ENCODE measurements around the gene AP3B2.
"Not testable (repeated sequence)": the region's sequence is repeated elsewhere in the genome, so short reads cannot be mapped to it uniquely, and the experiment has no call there.

AP3B2 gene

DNA sequence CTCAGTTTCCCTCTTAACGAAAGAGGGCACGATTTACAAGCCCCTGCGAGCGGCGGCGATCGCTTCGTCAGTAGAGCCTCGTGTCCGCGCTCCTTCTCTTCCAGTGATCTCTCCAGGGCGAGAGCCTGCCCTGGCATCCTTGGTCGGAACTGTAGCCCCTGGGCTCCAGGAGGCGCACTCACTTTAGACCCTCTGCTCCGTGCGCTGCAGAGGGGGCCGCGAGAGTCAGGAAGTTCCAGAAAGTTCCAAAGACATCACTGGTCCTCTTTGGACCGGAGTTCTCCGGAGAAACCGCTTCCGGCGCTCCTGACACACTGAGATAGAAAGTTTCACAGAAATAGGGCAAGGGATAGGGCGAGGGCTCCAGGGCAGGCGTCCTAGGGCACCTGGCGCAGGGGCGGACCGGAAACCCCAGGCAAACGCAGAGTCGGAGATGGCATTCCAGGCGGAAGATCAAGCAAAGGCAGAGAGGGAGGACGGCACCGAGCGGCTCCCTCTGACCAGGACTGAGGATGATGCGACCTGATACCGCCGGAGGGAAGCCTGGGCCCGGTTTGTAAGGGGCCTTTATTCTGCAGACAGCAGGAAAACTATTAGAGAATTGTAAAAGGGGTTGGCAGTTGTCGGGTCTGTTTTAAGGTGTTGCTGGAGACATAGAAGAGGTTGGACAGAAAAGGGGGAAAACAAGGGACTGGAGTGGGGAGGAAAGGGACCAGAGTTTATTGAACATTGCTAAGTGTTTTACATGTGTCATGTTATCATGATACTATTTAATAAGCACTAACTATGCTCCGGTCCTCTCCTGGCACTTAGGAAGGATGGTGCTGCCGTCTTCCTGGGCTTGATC lies 61.2 kb downstream of the AP3B2 start:
- DNase-seq: no peak

DNA sequence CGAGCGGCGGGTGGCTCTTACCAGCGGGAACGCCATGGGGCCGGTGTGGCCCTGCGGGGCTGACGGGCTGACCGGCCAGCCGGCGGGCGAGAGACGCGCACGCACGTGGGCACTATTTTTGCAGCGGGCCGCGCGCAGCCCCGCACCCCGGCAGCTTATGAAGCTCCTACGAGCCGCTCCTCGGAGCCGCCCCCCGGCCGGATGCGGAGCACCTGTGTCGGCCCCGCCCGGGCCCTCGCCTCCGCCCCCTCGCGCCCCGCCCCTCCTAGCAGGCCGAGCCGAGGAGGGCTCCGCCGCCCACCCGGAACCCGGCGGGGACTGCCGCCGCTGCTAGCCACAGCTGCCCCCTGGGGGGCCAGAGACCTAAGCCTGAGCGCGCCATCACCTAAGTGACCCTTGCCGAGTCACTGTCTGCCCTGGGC lies 61.8 kb downstream of the AP3B2 start:
- DNase-seq: peak; percentile 11

DNA sequence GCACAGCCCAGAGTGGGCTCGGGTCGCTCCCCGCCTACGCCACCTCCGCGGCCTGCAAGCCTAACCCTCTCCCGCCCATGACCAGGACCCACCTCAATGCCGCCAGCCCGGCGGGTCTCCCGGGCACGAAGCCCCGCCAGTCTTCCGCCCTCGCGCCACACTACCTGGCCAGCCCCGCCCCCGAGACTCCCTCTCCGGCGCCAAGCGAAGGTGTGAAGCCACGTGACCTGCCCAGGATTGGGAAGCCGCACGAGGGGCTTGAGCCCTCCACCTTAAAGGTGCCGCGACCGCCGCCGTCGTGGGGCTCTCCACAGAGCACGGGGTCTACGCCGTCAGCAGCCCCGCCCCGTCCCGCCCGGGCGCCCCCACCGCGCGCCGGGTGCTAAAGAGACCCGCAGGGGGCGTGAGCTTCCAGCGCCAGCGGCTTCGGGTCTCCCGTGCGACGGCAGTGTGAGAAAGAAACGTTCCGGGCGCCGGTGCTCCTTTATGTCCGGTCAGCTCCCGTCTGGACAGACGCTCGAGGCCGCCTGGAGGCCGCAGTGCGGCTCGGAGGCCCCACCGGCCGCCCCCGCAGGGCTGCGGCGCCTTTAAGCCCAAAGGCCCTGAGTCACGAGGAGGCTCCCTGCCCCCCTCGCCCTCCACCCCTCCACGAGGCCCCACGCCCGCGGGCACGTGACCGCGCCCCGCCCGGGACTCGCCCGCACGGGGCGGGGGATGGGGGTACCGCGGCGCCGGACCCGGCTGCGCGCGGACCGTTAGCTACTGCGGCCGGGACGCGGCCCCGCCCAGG lies 62.4 kb downstream of the AP3B2 start, which contains the start of gene CPEB1:
Gene CPEB1 (minus strand): TSS at position 319 of the 790 bp plus-strand sequence. CDS start 18,904 bp downstream, outside the sequence.
- DNase-seq: peak; percentile 25

DNA sequence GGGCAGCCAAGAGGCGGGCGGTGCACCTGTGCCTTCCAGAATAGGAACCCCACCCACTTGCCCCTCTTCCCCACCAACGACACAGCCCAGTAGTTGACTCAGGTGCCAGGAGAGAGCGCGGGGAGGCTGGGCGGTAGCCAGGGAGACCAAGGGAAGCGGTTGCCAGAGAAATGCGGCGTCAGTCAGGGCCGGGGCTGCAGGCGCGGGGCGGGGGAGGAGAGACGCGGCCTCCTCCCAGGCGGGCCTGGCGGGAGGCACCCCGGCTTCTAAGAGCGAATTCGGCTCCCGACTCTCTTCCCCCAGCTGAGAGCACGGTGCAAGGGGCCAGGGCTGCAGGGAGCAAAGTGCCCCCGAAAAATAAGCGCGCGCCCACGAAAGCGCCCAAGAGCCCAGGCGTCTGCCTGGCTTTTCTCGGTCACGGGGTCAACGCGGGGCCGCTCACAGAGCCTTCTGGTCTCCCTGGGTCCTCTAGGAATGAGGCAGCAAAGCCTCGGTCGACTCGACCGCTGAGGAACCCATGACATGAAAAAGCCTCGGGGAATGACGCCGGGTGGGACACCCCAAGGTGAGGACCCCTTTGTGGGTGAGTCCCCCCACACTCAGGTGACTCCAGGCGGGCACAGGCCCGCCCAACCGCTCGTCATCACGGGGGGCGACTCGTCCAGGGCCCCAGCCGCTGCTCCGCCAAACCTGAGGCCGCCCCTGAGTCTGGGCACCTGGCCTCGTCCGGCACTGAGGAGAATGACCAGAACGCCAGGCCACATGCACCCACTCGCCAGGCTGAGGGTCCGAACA lies 63.2 kb downstream of the AP3B2 start:
- no peak for DNase-seq

DNA sequence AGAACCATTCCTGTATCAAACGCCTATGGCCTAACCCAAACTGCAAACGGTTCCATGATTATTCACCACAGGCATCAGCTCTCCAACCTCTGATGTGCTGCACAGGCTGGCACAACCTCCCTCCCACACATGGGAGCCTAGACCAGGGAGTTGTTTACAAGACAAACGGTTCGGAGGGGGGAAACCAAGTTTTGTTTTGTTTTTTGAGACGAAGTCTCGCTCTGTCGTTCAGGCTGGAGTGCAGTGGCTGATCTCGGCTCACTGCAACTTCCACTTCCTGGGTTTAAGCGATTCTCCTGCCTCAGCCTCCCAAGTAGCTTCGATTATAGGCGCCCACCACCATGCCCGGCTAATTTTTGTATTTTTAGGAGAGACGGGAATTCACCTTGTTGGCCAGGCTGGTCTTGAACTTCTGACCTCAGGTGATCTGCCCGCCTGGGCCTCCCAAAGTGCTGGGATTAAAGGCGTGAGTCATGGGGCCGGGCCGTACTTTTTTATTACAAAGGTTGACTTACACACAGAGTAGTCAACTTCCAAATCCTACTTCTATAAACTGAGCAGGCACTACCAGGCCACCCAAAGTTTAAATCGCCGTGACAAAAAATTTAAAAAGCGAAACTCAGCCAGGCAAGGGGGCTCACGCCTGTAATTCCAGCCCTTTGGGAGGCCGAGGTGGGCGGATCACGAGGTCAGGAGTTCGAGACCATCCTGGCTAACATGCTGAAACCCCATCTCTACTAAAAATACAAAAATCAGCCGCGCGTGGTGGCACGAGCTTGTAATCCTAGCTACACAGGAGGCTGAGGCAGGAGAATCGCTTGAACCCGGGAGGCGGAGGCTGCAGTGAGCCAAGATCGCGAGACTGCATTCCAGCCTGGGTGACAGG lies 64.5 kb downstream of the AP3B2 start:
- DNase-seq: not testable (repeated sequence)

DNA sequence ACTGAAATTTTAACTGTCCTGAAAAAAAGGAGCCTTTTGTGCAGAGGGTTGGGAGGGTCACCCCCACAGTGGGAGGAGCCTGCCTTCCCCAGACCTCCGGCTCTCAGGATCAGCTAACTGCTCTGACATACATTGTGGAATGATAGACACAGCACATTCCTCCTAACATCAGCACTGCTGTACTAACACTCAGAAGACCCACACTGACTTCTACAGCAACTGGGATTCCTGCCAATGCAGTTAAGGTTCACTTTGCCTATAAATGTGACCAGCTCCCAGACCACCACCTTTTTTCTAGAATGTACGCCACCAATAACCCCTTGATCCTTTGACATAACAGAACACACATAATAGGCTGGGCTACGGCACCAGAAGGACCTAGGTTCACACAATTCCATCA lies 65.7 kb downstream of the AP3B2 start:
- DNase-seq: no peak

DNA sequence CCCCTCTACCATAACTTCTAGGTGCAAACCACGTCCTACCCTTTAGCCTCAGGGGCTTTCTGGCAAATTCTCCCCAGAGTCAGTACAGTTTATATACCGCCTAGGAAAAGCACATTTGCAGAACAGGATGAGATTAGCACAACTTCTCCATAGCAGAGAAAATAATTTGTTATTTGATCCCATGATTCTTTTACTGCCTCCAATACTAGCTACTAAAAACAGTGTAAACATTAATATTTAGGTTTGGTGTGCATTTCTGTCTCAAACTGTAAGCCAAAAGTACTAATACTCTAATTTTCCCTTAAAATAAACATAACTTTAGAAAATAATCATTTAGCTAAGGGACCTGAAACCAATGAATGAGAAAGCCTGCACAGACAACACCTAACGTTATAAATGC lies 67.0 kb downstream of the AP3B2 start:
- no peak for DNase-seq

DNA sequence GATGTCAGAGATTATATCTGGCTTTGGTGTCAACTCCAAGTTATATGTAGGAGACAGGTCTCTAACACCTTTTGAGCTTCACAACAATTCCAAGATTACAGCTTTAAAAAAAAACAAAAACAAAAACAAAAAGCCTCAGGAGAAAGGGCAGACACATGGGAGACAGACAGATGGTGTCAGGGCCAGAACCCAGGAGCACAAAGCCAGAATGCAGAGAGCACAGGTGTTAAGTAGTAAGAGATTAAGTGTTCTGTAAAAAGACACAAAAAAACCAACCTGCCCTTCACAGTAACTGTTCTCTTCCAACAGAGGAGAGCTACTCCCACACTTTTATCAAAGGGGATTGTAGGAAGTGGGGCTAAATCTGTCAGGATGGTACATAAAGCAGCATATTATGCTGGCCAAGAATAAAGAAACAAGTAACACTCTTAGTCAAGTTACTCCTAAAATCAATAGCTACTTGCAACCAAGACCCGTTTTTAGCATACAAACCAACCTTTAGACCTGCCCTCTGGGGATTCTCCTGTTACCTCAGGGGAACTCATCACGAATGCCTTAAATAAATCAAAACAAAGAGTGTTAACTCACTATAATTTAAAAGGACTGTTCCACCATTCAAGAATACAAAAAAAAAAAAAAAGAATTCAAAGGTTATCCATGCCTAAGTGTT lies 68.4 kb downstream of the AP3B2 start:
- DNase-seq: no peak

DNA sequence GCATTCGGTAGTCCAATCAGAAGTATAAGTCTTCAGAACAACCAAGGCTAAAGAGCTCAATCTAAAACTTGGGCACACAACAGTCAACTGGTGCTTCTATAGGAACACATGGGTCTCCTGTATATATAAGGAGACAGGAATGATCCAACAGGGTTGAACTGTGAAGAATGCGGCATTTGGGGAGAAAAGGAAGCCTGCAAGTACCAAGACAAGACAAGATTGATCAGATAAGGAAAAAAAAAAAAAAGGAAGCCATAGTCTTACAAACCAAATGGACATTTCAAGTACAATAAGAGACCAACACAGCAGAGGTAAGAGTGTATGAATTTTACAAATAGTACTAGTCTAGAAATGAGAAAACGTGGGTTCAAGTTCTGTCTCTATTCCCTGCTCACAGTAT lies 69.0 kb downstream of the AP3B2 start:
- no peak for DNase-seq

DNA sequence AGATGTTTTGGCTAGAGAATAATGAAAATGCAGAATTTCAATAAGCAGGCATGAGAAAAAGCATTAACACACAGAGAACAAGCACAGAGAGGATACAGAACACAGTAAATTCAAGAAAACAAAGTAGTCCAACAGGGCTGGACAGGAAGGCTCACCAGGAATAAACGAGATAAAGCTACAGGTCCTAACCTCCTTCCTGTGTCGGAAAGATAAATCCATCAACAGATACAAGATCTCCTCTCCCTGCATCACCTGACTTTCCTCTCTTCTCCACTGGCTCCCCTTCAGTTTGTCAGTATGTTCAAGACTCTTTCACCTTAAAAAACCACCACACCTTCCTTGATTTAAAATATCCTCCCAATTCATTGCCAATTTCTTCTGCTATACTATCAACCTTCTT lies 73.9 kb downstream of the AP3B2 start:
- DNase-seq: no peak

DNA sequence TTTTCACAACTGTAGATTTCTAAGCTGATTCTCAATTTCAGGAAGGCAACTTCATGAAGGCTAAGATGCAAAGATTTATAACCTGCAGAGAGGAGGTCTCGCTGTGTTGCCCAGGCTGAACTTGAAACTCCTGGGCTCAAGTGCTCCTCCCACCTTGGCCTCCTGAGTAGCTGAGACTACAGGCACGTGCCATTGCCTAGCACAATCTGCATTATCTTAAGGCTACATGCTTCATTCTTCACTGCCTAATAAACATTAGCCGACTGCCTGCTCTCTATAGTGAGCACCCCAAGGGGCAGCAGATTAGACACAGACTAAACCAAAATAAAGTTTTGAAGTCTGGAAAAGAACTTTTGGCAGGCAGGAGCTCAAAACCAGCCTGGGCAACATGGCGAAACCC lies 79.6 kb downstream of the AP3B2 start:
- DNase-seq: no peak

DNA sequence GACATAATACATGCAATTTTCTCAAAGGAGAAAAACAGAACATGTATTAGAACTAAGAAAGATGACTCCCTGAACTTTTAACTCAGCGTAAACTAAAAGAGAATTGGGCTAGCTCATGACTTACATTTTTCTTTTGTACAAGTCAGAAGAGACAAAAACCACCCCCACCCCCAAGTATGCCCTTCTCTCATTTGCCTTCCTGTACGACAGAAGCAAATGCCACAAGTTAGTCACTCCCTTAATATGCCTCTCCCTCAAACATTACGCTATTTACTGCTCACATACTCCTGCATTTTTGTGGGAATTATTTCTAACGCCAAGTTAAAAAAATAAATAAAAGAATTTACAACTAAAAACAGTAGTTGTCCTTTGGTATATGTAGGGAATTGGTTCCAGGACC lies 84.5 kb downstream of the AP3B2 start:
- DNase-seq: no peak

DNA sequence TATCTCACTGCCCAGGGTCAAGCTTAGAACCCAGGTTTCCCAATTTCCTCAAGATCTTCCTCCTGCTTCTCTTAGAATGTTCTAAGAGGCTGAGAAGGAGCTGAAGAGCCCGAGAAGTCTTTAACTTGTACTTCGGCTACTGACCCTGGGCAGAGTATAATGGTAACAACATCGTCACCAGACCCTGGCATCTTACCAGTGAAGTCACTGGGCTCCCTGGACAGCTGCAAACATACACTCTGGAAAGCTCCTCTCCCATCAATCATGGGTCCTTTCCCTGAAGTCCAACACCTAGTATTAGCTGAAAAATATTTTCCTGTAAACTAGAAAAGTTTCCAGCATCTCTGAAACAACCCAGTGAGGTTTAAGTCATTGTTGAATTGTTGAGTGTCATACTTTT lies 85.2 kb downstream of the AP3B2 start:
- DNase-seq: no peak

DNA sequence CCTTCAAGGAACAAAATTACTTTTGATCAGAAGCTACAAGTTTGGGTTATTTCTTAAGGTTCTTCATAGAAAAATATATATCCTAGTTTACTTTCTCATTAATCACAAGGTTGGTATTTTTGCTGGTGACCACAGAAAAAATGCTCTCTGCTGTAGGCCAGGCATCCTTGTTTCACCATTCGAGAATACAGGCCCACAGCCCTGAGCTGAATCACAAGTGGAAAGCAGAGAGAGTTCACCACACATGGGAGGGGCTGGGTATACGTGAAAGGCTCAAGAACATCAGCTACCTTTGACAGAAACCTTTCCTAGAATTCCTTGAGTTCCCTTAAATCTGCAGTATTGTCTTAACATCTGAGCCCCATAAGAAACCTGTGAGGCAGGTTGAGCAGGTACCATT lies 85.7 kb downstream of the AP3B2 start:
- no peak for DNase-seq

DNA sequence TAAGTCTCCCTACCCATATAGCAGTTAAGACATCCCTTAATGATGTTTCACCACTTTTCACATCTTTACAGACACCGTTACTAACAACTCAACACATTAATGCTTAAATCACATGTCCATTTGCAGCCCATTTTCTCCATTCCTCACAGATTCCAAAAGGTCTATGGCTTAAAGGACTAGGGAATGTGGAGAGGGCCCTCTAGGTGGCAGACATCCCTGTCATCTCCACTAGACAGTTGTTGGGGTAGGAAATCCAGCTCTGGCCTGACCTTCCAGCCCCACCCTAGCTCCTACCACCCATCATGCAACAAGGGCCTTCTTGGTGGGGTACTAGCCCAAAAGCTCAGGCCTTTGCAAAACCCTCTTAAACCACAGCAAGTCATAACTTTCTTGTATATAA lies 87.7 kb downstream of the AP3B2 start:
- no peak for DNase-seq

DNA sequence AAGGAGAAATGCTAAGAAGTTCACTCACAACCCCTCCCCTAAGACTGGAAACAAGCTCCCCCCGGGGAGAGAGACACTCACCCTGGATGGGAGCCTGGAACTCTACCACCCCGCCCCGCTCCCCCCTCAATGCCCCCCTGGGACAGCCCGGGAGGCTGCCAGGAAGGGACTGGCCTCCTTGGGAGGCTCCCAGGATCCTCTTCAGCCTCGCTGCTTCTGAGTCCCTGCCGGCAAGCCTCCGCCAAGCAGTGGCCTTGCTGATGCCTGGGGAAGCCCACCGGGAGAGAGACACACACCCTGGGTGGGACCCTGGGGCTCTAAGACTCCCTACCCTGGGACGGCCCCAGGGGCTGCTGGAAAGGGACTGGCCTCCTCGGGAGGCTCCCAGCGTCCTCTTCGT lies 95.9 kb downstream of the AP3B2 start:
- no peak for DNase-seq

DNA sequence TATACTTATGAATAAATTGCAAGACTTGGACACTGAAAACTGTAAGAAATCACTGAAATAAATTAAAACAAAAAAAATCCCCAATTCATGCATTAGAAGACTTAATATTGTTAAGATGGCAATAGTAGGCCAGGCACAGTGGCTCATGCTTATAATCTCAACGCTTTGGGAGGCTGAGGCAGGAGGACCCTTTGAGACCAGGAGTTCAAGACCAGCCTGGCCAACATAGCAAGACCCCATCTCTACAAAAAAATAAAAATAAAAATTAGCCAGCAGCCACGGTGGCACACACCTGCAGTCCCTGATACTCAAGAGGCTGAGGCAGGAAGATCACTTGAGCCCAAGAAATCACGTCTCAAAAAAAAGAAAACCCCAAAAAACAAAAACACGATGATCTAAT lies 98.3 kb downstream of the AP3B2 start:
- DNase-seq: no peak

All from CD4-positive, alpha-beta T cell treated with Interleukin-4 for 4 hours (primary cell).